ENCODE data around the gene ZRSR2. TPM values are rescaled to one million over a fixed set of nuclear protein-coding genes. Genes with fewer than 3 reads are reported as not detected.

ZRSR2 gene
- total and polyA plus RNA-seq, 2 of the 13 experiments (the other 11 are each of a cell fraction or from before 2014, with no cell fraction given), result 3.6 to 4.9 TPM

- TF ChIP-seq IRF1 (CRISPR knock-in tag; IDR thresholded peaks at IDR 0.05; ENCODE audit: low read depth), result no peak
- no peak for TF ChIP-seq ZNF567 (CRISPR knock-in tag; IDR thresholded peaks at IDR 0.05; ENCODE audit: borderline replicate concordance)
- TF ChIP-seq TCF7 (IDR thresholded peaks at IDR 0.05; ENCODE audit: low read depth), result peak; percentile 92
- TF ChIP-seq MZF1 (CRISPR knock-in tag; IDR thresholded peaks at IDR 0.05; ENCODE audit: borderline replicate concordance), result no peak
- TF ChIP-seq ZNF639 (CRISPR knock-in tag; conservative IDR thresholded peaks at IDR 0.05), result no peak
- no peak for TF ChIP-seq TOPORS (CRISPR knock-in tag; IDR thresholded peaks at IDR 0.05)
- peak; percentile 95 for TF ChIP-seq POGK (CRISPR knock-in tag; conservative IDR thresholded peaks at IDR 0.05)
- peak; percentile 45; the same call in 1 of the 2 replicates for TF ChIP-seq ZFP91 (CRISPR knock-in tag; IDR thresholded peaks at IDR 0.05; ENCODE audit: borderline replicate concordance)
- TF ChIP-seq NR2C2 (CRISPR knock-in tag; IDR thresholded peaks at IDR 0.05; ENCODE audit: borderline replicate concordance), result peak; percentile 79
- TF ChIP-seq ZNF547 (CRISPR knock-in tag; IDR thresholded peaks at IDR 0.05), result no peak
- TF ChIP-seq HIC2 (CRISPR knock-in tag; IDR thresholded peaks at IDR 0.05; ENCODE audit: low read depth), result 0 out of 2 replicates have a peak, but pooled peaks have one; percentile 41
- TF ChIP-seq ZNF24 (IDR thresholded peaks at IDR 0.05), result no peak
- no peak for TF ChIP-seq SATB2 (CRISPR knock-in tag; IDR thresholded peaks at IDR 0.05)
- no peak for TF ChIP-seq NPAS2 (CRISPR knock-in tag; IDR thresholded peaks at IDR 0.05; ENCODE audit: borderline replicate concordance)
- TF ChIP-seq FOXA3 (CRISPR knock-in tag; IDR thresholded peaks at IDR 0.05), result peak; percentile 85
- TF ChIP-seq MEF2D (CRISPR knock-in tag; IDR thresholded peaks at IDR 0.05), result 0 out of 2 replicates have a peak, but pooled peaks have one; percentile 23
- TF ChIP-seq GTF2F1 (IDR thresholded peaks at IDR 0.05; ENCODE audit: low read length), result no peak
- no peak for TF ChIP-seq ZBTB20 (CRISPR knock-in tag; IDR thresholded peaks at IDR 0.05; ENCODE audit: borderline replicate concordance, low read depth)
- TF ChIP-seq GTF3A (CRISPR knock-in tag; conservative IDR thresholded peaks at IDR 0.05), result no peak
- no peak for TF ChIP-seq ZNF709 (CRISPR knock-in tag; IDR thresholded peaks at IDR 0.05)
- TF ChIP-seq ZNF512 (CRISPR knock-in tag; IDR thresholded peaks at IDR 0.05), result no peak
These were observed 46.0 kb upstream of the ZRSR2 start (continued) for GRCh38 chrX:15744181-15744867.

Data from HepG2 (cell line).